SU-DHL-6 (cell line): ENCODE measurements around the gene CAD.

Source experiments
- H2AFZ ChIP-seq: fragments of 200-600 bp; sonication (generic); 2 replicates; pipeline ENCODE4 v1.6.1; 2014; ENCODE audit warnings: low read depth, mild to moderate bottlenecking, moderate library complexity, mixed read lengths, antibody characterized with exemption, low read length; ENCODE audit not compliant: severe bottlenecking
- H3F3A ChIP-seq: fragments of 200-600 bp; shearing (Covaris generic); 2 replicates; pipeline ENCODE4 v1.6.0; 2016; ENCODE audit warnings: antibody characterized with exemption, mild to moderate bottlenecking; ENCODE audit not compliant: insufficient read depth
- H3K27ac ChIP-seq: fragments of 200-600 bp; sonication (generic); 2 replicates; pipeline ENCODE4 v1.5.1; 2016; ENCODE audit warnings: low read depth, mild to moderate bottlenecking, low read length, moderate library complexity, mixed read lengths
- H3K27me3 ChIP-seq: fragments of 200-600 bp; sonication (generic), shearing (Covaris generic); 2 replicates; pipeline ENCODE4 v1.6.0; 2014; ENCODE audit warnings: mild to moderate bottlenecking, low read length
- H3K36me3 ChIP-seq: fragments of 200-600 bp; sonication (generic); 2 replicates; pipeline ENCODE4 v1.6.1; 2014; ENCODE audit warnings: mild to moderate bottlenecking, low read length, mixed read lengths
- H3K4me2 ChIP-seq: fragments of 300-600, 200-600 bp; shearing (Covaris generic), sonication (generic); 2 replicates; pipeline ENCODE4 v1.6.0; 2014; ENCODE audit warnings: low read length, low read depth, mild to moderate bottlenecking; ENCODE audit not compliant: poor library complexity, severe bottlenecking
- H3K4me3 ChIP-seq: fragments of 200-600 bp; sonication (generic); 2 replicates; pipeline ENCODE4 v1.5.1; 2014; ENCODE audit warnings: antibody characterized with exemption, low read length, mild to moderate bottlenecking, mixed read lengths; ENCODE audit not compliant: insufficient read depth, poor library complexity, severe bottlenecking
- H3K79me2 ChIP-seq: fragments of 200-600 bp; sonication (generic); 2 replicates; pipeline ENCODE4 v1.6.1; 2014; ENCODE audit warnings: mild to moderate bottlenecking, low read length, moderate library complexity; ENCODE audit not compliant: insufficient read depth
- H3K9ac ChIP-seq: fragments of 200-600 bp; sonication (generic); 2 replicates; pipeline ENCODE4 v1.7.0; 2014; ENCODE audit warnings: mild to moderate bottlenecking, low read length
- H3K9me2 ChIP-seq: fragments of 200-600 bp; sonication (generic); replicated peaks from 2 replicates; pipeline ENCODE4 v1.6.1; 2014; ENCODE audit warnings: low read length; ENCODE audit not compliant: insufficient read depth
- H3K9me3 ChIP-seq: fragments of 200-600 bp; sonication (generic); 2 replicates; pipeline ENCODE4 v1.6.1; 2014; ENCODE audit warnings: low read length, mixed read lengths; ENCODE audit not compliant: insufficient read depth
- H4K20me1 ChIP-seq: fragments of 200-600 bp; sonication (generic); 2 replicates; pipeline ENCODE4 v1.6.1; 2014; ENCODE audit warnings: low read depth, mild to moderate bottlenecking, antibody characterized with exemption, low read length, moderate library complexity, mixed read lengths
- EZH2phosphoT487 ChIP-seq: fragments of 200-600 bp; sonication (generic), shearing (Covaris generic); conservative IDR thresholded peaks from 2 replicates; pipeline ENCODE4 v1.6.1; 2018; ENCODE audit warnings: mild to moderate bottlenecking, antibody characterized with exemption, low read length, moderate library complexity, mixed read lengths
- TF ChIP-seq, protein P1 (sequence below): fragments of 200-600 bp; sonication (generic); IDR thresholded peaks from one replicate; pipeline ENCODE4 v1.5.1; 2017; ENCODE audit warnings: antibody characterized with exemption, mild to moderate bottlenecking, low read length, moderate library complexity; ENCODE audit not compliant: insufficient read depth, poor library complexity, severe bottlenecking

Gene CAD

GRCh38 chr2:27261926-27262298 lies 44.7 kb downstream of the CAD start:
- Histone ChIP-seq H3K4me3 (peak overlapping the region; percentile 44), H2AFZ (no peak overlapping the region), H3K27ac (no peak overlapping the region), H3K9me3 (no peaks in the 10 kb centered on the region), H3K4me2 (peak overlapping the region; percentile 79), H3K79me2 (no peaks in the 10 kb centered on the region), H4K20me1 (no peaks in the 10 kb centered on the region), H3F3A (no peaks in the 10 kb centered on the region), H3K36me3 (no peaks in the 10 kb centered on the region), H3K9me2 (no peaks in the 10 kb centered on the region), H3K27me3 (no peaks in the 10 kb centered on the region), H3K9ac (no peak overlapping the region)
- TF ChIP-seq, protein P1, sequence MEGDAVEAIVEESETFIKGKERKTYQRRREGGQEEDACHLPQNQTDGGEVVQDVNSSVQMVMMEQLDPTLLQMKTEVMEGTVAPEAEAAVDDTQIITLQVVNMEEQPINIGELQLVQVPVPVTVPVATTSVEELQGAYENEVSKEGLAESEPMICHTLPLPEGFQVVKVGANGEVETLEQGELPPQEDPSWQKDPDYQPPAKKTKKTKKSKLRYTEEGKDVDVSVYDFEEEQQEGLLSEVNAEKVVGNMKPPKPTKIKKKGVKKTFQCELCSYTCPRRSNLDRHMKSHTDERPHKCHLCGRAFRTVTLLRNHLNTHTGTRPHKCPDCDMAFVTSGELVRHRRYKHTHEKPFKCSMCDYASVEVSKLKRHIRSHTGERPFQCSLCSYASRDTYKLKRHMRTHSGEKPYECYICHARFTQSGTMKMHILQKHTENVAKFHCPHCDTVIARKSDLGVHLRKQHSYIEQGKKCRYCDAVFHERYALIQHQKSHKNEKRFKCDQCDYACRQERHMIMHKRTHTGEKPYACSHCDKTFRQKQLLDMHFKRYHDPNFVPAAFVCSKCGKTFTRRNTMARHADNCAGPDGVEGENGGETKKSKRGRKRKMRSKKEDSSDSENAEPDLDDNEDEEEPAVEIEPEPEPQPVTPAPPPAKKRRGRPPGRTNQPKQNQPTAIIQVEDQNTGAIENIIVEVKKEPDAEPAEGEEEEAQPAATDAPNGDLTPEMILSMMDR = no peak
- TF ChIP-seq EZH2phosphoT487 = no peak

DNA sequence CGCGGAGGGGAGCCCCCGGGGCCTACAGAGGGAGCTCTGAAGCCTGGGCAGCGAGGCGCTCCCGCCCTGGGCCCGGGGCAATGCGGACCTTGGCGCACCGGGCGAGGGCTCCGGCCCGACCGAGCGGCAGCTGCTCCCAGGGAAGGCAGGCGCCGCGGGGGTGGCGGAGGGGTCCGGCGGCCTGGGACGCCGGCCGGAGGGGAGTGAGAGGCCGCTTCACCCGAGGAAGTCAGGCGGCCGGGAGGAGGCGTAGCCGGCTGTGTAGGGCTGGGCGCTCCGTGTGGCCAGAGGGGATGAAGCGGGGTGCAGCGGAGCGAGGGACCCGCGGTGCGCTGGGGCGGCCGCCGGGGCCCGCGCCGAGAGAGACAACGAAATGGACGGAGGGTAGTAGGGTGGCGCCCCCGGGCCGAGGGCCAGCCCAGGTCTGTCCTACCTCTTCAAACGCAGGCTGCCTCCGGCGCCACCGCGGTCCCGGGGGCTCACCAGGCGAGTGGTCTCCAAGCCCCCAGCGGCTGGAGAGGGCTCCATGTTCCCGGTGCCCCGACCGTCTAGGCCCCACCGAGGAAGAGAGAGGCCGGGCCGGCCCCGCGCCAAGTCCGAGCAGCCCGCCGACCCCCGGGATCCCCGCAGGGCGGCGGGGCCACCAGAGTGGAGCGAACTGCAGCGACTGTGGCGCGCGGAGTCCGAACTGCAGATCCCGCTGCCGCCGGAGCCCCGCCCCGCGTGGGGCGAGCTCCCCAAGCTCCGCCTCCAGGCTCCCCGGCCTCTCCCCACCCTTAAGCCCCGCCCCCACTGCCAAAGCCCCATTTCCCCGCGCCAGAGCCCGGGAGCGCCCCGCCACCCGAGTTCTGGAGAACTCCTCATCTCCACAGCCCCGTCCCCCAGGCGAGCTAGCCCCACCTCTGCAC lies 45.5 kb downstream of the CAD start, which contains the start of gene SLC30A3:
Gene SLC30A3 (minus strand): TSS at position 669 of the 908 bp plus-strand sequence. CDS start 141 bp downstream, at position 528.
- Histone ChIP-seq H3K27me3 (no peaks in the 10 kb centered on the region), H3F3A (no peaks in the 10 kb centered on the region), H2AFZ (peak within 1 kb of the TSS; percentile 79), H4K20me1 (no peaks in the 10 kb centered on the region), H3K4me3 (peak within 1 kb of the TSS; percentile 44), H3K9ac (peak within 1 kb of the TSS; percentile 45; the same call in 1 of the 2 replicates), H3K79me2 (no peaks in the 10 kb centered on the region), H3K27ac (no peak within 1 kb of the TSS), H3K4me2 (peak within 1 kb of the TSS; percentile 79), H3K36me3 (no peaks in the 10 kb centered on the region), H3K9me3 (no peaks in the 10 kb centered on the region), H3K9me2 (no peaks in the 10 kb centered on the region)
- TF ChIP-seq, protein P1 = no peak
- TF ChIP-seq EZH2phosphoT487 = no peak; the same call in 1 of the 2 replicates

GRCh38 chr2:27263287-27264252 lies 46.4 kb downstream of the CAD start:
- no peaks in the 10 kb centered on the region for H3K27me3 ChIP-seq
- no peaks in the 10 kb centered on the region for H4K20me1 ChIP-seq
- peak overlapping the region; percentile 79 for H3K4me2 ChIP-seq
- no peaks in the 10 kb centered on the region for H3K79me2 ChIP-seq
- no peaks in the 10 kb centered on the region for H3K36me3 ChIP-seq
- no peaks in the 10 kb centered on the region for H3K9me3 ChIP-seq
- peak overlapping the region; percentile 44 for H3K4me3 ChIP-seq
- H3K27ac ChIP-seq = no peak overlapping the region
- no peaks in the 10 kb centered on the region for H3K9me2 ChIP-seq
- H3K9ac ChIP-seq = peak overlapping the region; percentile 45; the same call in 1 of the 2 replicates
- TF ChIP-seq, protein P1 = no peak
- TF ChIP-seq EZH2phosphoT487 = peak; percentile 72; the same call in 1 of the 2 replicates
- H2AFZ ChIP-seq = peak overlapping the region; percentile 79
- H3F3A ChIP-seq = no peaks in the 10 kb centered on the region
